Bronchial epithelial cell (primary cell): ENCODE results near the gene ACOT12. TPM values are rescaled to one million over a fixed set of nuclear protein-coding genes. Genes with fewer than 3 reads are reported as not detected.
A peak's percentile ranks its signal among the peaks of the same experiment; 100 is the strongest.

Experiments
- DNase-seq: peaks from one replicate; pipeline ENCODE4 v3.0.0-alpha.2; 2010; ENCODE audit warnings: low read depth
- FAIRE-seq: peaks from 2 replicates; lab custom pipeline; 2011; peaks lifted over from hg19 to GRCh38; lab: Jason Lieb, UNC
- H3K27me3 ChIP-seq: 2 replicates; pipeline ENCODE4 v1.5.1; 2011; ENCODE audit warnings: low read length; ENCODE audit not compliant: control insufficient read depth, insufficient read depth
- H3K36me3 ChIP-seq: 2 replicates; pipeline ENCODE4 v1.5.1; 2011; ENCODE audit warnings: low read length; ENCODE audit not compliant: control insufficient read depth, insufficient read depth
- H3K4me3 ChIP-seq: 2 replicates; pipeline ENCODE4 v1.5.1; 2011; ENCODE audit warnings: mild to moderate bottlenecking, low read depth, low read length, control low read depth
- CTCF ChIP-seq: IDR thresholded peaks from 2 replicates; pipeline ENCODE4 v1.5.1; 2011; ENCODE audit warnings: mild to moderate bottlenecking, moderate library complexity, low read length, control low read depth, inconsistent platforms; ENCODE audit not compliant: insufficient read depth, severe bottlenecking
- total RNA-seq: library from RNA; depleted of rRNA; stranded (reverse); fragments of >200 nt; gene quantifications from 2 replicates; pipeline ENCODE4 v1.2.1, GENCODE V29; 2014

Gene ACOT12
- total RNA-seq, 1 donor from 2014 or later: not detected

GRCh38 chr5:81286059-81286617, 107.8 kb downstream of the ACOT12 start:
- Histone ChIP-seq H3K27me3 (no peaks in the 10 kb centered on the region), H3K4me3 (no peak overlapping the region), H3K36me3 (no peaks in the 10 kb centered on the region)
- peak; percentile 53 for DNase-seq
- TF ChIP-seq CTCF: no peak
- no peak for FAIRE-seq

GRCh38 chr5:81283976-81284375, 110.0 kb downstream of the ACOT12 start:
- DNase-seq: no peak
- H3K4me3 ChIP-seq: no peak overlapping the region
- H3K36me3 ChIP-seq: no peaks in the 10 kb centered on the region
- no peak for FAIRE-seq
- TF ChIP-seq CTCF: no peak
- no peaks in the 10 kb centered on the region for H3K27me3 ChIP-seq

Other genes with a start within 250 kb of the ACOT12 start
- not detected in 2 replicates for gene CKMT2, start 160.8 kb downstream of the ACOT12 start, total RNA-seq
- 35.7 and 36.9 TPM in 2 replicates for gene ZCCHC9, start 92.5 kb downstream of the ACOT12 start, total RNA-seq